ENCODE results near the gene UBAP2.
"Not testable (repeated sequence)": the region's sequence is repeated elsewhere in the genome, so short reads cannot be mapped to it uniquely, and the experiment has no call there.

UBAP2 gene

GRCh38 chr9:33976414-33976813 lies 72.3 kb downstream of the UBAP2 start:
- no peak for DNase-seq (ENCODE audit: low read depth in 2 of 2)

GRCh38 chr9:33972698-33973097 lies 76.0 kb downstream of the UBAP2 start:
- no peak for DNase-seq (ENCODE audit: low read depth in 2 of 2)

GRCh38 chr9:33964086-33964768 lies 84.5 kb downstream of the UBAP2 start:
- DNase-seq (ENCODE audit: low read depth in 2 of 2): no peak

- DNase-seq (ENCODE audit: low read depth in 2 of 2): not testable (repeated sequence)
Measured at GRCh38 chr9:33962468-33962867, 86.2 kb downstream of the UBAP2 start.

GRCh38 chr9:33959725-33960124 lies 89.0 kb downstream of the UBAP2 start:
- no peak for DNase-seq (ENCODE audit: low read depth in 2 of 2)

GRCh38 chr9:33956544-33956943 lies 92.1 kb downstream of the UBAP2 start:
- no peak for DNase-seq (ENCODE audit: low read depth in 2 of 2)

- DNase-seq (ENCODE audit: low read depth in 2 of 2): no peak
Measured at GRCh38 chr9:33952066-33952465, 96.6 kb downstream of the UBAP2 start.

GRCh38 chr9:33950371-33950770 lies 98.3 kb downstream of the UBAP2 start:
- DNase-seq (ENCODE audit: low read depth in 2 of 2): no peak

- no peak for DNase-seq (ENCODE audit: low read depth in 2 of 2)
Measured at GRCh38 chr9:33946779-33947535, 101.7 kb downstream of the UBAP2 start.

- DNase-seq (ENCODE audit: low read depth in 2 of 2): no peak
Measured at GRCh38 chr9:33943389-33943788, 105.3 kb downstream of the UBAP2 start.

- no peak for DNase-seq (ENCODE audit: low read depth in 2 of 2)
Measured at GRCh38 chr9:33942471-33943083, 106.1 kb downstream of the UBAP2 start.

GRCh38 chr9:33939924-33940874 lies 108.5 kb downstream of the UBAP2 start:
- DNase-seq (ENCODE audit: low read depth in 2 of 2): no peak

GRCh38 chr9:33934188-33934878 lies 114.4 kb downstream of the UBAP2 start:
- no peak for DNase-seq (ENCODE audit: low read depth in 2 of 2)

GRCh38 chr9:33932078-33932807 lies 116.4 kb downstream of the UBAP2 start:
- DNase-seq (ENCODE audit: low read depth in 2 of 2): no peak

- no peak for DNase-seq (ENCODE audit: low read depth in 2 of 2)
Measured at GRCh38 chr9:33931326-33931725, 117.4 kb downstream of the UBAP2 start.

GRCh38 chr9:33927694-33928093 lies 121.0 kb downstream of the UBAP2 start:
- DNase-seq (ENCODE audit: low read depth in 2 of 2): no peak

GRCh38 chr9:33926746-33927485 lies 121.8 kb downstream of the UBAP2 start:
- no peak for DNase-seq (ENCODE audit: low read depth in 2 of 2)

GRCh38 chr9:33924978-33925797 lies 123.5 kb downstream of the UBAP2 start:
- DNase-seq (ENCODE audit: low read depth in 2 of 2): no peak
